Sigmoid colon (tissue), 4 donors: Measurements from ENCODE around the gene RPL10A.

Source experiments
- CTCF ChIP-seq, 4 experiments: fragments of 450-650 bp in 3 of 4; fragments of 200-600 bp in 1 of 4; IDR thresholded peaks; one replicate each; pipeline ENCODE4 v1.5.1; 2016 to 2019; ENCODE audit warnings: antibody characterized with exemption in 4 of 4, mild to moderate bottlenecking in 3 of 4, moderate library complexity in 2 of 4
- EP300 ChIP-seq, 4 donors: sonication (generic); formaldehyde crosslinking; IDR thresholded peaks; one replicate each; pipeline ENCODE4 v1.6.1; 2017; ENCODE audit warnings: antibody characterized with exemption in 4 of 4
- POLR2A ChIP-seq, 2 donors: fragments of 450-650 bp; IDR thresholded peaks; one replicate each; pipeline ENCODE4 v1.6.1; 2016; ENCODE audit warnings: antibody characterized with exemption in 2 of 2, mild to moderate bottlenecking in 2 of 2, moderate library complexity in 2 of 2

GRCh38 chr6:35507221-35507620 lies 39.0 kb downstream of the RPL10A start:
- TF ChIP-seq CTCF (IDR thresholded peaks at IDR 0.05) (no peak), POLR2A (IDR thresholded peaks at IDR 0.05) (no peak), EP300 (IDR thresholded peaks at IDR 0.05) (no peak)
